HG03108 (cell line): ENCODE measurements around the gene SAE1.
"Not testable (repeated sequence)": the region's sequence is repeated elsewhere in the genome, so short reads cannot be mapped to it uniquely, and the experiment has no call there.

Experiments
- ATAC-seq: cut with Tn5 transposase; IDR thresholded peaks from one replicate; pipeline ENCODE4 v1.9.1; 2021; ENCODE audit warnings: moderate library complexity; ENCODE audit not compliant: unreplicated experiment

The SAE1 gene

DNA sequence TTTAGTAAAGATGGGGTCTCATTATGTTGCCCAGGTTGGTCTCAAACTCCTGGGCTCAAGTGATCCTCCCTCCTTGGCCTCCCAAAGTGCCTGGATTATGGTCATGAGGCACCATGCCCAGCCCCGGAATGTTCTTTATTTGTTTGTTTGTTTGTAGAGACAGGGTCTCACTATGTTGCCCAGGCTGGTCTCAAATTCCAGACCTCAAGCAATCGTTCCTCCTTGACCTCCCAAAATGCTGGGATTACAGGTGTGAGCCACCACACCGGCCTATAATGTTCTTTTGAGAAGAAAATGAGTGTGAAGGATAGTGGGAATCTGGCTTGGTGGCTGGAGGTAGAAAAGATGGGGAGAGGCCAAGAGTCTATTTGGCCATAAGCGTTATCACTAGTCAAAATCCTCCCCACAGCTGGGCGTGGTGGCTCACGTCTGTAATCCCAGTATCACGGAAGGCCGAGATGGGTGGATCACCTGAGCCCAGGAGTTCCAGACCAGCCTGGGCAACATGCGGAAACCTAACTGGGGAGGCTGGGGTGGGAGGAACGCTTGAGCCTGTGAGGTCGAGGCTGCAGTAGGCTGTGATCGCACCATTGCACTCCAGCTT, 105.5 kb downstream of the SAE1 start:
- no peak for ATAC-seq

DNA sequence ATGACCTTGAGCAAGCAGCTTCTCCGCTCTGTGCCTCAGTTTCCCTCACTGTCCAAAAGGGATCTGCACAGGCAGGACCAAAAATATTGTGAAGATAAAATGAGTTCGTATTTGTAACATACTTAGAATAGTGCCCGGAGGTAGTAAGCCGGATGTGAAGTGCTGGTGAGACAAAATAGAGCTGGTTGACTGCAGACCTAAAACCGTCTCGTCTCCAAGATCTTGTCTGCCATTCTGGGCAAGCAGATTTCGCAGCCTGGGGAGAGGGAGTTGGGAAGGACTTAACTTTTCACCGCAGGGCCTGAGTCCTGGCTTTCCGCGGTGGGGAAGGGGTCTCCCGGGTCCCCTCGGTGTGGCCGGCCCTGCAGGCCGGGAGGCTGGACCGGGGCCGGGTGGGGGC, 108.5 kb downstream of the SAE1 start:
- no peak for ATAC-seq

DNA sequence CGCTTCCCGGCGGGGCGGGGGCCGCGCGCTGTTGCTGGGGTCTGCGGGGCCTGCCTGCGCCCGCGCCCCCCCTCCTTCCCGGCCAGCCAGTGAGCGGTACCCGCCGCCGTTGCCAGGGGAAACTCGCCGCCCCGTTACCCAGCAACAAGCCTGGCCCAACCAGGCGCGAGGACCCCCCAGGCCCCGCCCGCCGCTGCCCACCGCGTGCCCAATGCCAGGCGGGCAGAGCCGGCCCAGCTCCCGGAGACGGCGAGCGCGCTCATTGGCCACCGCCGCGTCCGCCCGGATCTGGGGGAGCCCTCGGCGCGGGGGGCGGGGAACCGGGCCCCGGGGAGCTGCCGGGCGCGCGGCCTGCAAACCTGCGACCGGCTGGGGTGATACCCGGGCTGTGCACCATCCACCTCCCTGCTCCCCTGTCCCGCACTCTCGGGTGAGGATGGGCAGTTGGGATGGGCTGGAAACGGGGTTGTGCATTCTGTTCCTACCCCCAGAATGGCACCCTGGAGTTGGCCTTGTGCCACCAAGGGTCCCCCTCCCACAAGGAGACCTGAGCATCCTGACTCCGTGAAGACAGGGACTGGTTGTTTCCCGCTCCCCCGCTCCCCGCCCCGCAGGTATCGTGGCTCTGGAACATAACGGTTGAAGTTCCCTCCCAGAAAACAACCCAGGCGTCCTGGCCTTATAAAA, 109.1 kb downstream of the SAE1 start:
- ATAC-seq: no peak

DNA sequence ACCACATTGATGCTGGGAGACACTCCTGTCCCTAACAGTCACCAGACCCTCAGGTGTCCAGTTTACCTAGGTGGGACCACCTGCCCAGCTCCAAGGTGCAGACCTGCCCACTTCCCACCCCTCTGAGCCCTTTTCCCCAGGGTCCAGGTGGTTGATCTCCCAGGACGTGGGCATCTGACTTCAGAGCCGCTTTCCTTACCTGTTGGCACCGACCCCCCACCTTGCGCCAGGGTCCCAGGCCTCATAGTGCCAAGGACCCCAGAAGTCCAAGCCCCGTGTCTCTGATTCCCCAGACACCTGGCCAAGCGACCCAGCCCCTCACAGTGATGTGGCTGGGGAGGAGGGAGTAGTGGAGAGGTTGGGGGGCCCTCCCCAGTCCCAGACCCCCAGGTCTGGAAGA, 109.9 kb downstream of the SAE1 start:
- no peak for ATAC-seq

DNA sequence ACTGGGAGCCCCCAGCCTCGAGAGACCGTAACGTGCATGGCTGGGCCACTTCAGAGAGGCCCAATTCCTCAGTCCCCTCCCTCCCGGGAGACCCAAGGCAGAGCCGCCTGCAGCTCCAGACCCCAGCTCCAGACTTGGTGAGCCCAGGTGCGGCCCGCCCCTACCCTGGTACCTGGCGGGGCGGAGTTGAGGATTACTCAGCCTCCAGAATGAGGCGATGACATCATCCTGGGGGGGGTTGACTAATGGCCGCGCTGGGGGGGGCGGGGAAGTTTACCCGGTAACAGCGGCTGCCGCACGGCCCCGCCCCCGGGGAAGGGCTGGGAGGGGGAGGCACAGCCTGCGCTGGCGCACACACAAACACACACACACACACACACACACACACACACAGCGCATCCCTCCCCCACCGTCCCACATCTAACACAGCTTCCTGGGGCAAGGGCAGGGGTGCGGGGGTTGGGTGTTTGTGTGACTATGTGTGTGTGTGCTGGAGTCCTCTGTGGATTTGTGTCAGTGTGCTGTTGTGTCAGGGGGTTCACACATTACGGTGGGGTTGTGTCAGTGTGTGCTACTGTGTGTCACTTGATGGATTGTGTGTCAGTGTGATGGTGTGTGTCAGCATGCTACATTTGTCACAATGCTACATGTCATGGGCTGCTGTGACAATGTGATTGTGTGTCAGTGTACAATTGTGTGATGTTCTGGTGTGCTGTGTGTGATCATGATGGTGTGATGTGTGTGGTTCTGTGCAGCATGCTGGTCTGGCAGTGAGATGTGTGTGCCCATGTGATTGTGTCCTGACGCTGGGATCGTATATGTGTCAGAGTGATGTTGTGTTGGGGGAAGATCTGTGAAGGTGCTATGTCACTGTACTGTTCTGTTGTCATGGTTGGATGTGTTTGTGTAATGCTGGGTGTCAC, 110.6 kb downstream of the SAE1 start:
- no peak for ATAC-seq

DNA sequence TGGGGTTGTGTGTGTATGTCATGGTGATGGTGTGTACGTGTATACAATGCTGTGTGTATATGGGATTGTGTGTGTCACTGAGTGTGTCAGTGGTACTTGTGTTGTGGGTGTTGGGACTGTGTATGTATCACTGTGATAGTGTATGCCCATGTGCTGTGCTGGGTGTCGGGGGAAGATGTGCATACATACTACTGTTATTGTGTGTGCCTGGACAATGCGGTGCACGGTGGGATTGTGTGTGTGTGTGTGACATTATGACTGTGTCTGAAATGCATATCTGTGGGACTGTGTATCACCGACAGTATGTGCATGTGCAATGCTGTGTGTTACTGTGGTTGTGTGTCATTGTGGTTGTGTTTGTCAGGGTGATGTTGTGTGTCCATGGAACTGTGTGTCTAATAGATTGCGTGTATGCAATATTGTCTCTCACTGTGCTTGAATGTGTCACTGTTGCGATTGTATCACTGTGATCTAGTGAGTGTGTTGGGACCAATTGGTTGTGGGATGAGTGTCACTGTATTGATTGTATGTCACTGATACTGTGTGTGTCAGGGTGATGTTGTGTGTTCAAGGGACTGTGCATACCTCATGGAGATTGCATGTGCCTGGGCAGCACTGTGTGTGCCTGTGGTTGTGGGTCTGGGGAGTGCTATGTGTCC, 111.4 kb downstream of the SAE1 start:
- ATAC-seq: no peak

DNA sequence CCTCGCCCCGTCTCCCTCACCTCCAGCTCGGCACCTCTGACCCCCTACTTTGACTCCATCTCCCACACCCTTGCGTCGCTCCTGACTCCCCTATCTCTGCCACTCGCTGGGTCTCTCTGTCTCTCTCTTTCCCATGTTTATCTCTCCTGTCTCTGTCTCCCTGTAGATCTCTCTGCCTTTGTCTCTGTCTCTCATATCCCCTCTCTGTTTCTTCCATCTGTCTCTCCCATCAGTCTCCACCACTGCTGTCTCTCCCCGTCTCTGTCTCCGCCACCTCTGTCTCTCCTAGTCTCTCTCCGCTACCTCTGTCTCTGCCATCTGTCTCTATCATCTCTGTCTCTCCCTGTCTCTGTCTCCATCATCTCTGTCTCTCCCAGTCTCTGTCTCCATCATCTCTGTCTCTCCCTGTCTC, 112.7 kb downstream of the SAE1 start:
- no peak for ATAC-seq

DNA sequence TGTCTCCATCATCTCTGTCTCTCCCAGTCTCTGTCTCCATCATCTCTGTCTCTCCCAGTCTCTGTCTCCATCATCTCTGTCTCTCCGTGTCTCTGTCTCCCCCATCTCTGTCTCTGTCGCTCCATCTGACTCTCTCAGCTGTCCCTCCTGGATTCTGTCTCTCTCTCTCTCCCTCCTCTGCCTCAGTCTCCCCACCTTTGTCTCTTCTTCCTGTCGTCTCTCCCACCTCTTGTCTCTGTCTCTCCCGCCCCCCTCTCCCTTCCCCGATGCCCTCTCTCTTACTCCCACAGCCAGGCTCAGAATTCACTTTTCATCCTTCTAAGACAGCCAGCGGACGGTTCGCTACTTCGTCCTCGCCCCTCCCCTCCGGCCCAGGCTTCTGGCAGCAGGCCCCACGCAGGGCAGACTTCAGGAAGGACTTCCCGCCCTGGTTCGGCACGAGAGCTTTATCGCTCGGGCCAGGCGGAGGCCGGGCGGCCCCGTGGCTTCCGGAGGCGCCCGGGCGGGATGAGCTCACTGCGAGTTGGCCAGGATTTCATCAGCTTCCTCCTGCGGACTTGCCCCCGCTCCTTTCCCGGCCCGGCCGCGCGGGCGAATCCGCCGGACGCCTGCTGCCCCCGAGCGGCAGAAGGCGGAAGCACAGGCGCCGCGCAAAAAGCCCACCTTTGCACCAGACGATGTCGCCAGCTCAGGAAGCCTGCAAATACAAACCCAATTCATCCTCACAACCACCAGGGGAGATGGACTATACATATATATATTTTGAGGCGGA, 113.3 kb downstream of the SAE1 start:
- ATAC-seq: peak; percentile 65

DNA sequence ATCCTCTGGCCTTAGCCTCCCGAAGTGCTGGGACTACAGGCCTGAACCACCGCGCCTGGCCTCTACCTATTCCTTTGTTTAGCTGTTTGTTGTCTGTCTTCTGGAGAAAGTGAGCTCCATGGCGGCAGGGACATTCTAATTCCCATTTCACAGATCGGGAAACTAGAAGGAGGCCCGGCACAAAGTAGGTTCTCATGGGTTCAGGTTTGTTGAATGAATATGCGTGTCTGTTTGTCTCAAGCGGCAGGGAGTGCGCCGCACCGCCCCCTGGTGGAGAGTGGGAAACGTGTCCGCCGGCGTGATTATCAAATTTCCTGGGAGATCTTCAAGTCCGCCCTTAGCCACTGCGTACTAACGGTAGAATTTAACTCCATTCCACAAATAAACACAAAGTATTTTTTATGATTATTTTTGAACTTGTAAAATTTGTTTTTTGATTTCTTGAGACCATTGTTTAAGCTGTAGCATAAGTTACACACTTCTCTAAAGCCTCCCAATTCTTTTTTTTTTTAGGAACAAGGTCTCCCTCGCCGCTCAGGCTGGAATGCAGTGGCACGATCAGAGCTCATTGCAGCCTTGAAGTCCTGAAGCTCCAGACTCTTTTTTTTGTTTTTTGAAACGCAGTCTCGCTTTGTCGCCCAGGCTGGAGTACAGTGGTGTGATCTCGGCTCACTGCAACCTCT, 116.8 kb downstream of the SAE1 start:
- ATAC-seq: no peak

DNA sequence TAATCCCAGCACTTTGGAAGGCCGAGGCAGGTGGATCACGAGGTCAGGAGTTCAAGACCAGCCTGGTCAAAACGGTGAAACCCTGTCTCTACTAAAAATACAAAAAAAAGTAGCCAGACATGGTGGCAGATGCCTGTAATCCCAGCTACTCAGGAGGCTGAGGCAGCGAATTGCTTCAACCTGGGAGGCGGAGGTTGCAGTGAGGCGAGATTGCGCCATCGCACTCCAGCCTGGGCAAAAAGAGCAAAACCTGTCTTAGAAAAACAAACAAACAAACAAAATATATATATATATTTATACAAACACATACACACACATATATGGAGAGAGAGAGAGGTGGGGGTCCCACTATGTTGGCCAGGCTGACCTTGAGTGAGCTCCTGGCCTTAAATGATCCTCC, 122.4 kb downstream of the SAE1 start:
- not testable (repeated sequence) for ATAC-seq

DNA sequence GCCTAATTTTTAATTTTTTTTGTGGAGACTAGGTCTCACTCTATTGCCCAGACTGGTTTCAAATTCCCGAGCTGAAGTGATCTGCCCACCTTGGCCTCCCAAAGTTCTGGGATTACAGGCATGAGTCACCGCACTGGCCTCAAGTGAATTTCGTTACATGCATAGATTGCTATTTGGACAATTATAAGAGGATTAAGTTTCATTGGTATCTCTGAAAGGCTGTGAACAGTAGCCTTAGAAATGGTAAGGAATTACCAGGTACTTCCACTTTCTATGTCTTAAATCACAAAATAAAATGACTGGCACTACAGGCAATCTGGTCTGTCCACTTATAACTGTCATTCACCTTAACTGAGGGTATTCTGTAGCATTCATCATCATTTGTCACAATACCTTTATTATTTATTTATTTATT, 122.8 kb downstream of the SAE1 start:
- no peak for ATAC-seq

DNA sequence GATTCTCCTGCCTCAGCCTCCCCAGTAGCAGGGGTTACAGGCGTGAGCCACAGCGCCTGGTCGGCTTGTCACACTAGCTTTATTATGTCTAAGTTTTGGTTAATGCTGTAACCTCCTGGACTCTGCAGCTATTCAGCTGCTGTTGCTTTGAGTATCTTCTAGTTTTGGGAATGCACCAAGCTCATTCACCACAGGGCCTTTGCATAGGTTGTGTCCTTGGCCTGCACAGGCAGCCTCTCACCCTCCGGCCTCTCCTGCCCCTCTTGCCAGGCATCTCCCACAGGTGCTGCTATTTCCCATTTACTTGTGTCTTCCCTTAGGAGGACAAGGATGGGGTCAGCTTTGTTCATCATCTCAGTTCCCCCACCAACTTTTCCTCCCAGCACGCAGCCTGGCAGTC, 123.3 kb downstream of the SAE1 start:
- no peak for ATAC-seq

DNA sequence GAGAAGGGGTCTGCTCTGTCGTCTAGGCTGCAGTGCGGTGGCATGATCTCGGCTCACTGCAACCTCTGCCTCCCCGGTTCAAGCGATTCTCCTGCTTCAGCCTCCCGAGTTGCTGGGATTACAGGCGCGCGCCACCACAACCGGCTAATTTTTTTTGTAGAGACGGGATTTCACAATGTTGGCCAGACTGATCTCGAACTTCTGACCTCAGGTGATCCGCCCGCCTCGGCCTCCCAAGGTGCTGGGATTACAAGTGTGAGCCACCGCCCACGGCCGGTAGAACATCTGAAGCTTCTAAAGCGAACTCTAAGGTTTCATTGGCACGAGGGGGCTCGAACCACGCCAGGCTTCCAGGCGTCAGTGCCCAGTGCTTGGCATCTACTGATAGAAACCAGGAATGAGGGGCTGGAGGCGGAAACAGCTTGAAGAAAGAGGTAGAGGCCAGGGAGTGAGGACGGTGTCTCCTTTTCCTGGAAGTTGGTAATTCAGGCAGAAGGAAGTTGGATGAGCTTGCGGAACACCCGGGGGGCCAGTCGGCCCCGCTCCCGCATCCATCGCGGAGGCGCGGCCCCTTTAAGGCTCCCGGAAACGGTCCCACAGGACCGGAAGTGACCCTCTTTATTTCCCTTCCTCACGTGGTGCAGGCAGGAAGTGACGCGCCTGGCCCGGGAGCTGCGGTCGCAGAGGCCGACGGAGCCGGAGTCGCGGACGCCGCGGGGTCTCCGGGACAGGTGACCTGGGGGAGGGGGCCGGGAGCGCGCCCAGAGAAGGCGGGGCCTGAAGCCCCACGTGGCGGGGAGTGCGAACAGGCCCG, 125.5 kb downstream of the SAE1 start, which contains the start of gene CCDC9:
Gene CCDC9, plus strand, starts transcription at position 647 of the 814 bp plus-strand sequence. CDS start 1,876 bp downstream, outside the sequence.
- peak; percentile 36 for ATAC-seq

DNA sequence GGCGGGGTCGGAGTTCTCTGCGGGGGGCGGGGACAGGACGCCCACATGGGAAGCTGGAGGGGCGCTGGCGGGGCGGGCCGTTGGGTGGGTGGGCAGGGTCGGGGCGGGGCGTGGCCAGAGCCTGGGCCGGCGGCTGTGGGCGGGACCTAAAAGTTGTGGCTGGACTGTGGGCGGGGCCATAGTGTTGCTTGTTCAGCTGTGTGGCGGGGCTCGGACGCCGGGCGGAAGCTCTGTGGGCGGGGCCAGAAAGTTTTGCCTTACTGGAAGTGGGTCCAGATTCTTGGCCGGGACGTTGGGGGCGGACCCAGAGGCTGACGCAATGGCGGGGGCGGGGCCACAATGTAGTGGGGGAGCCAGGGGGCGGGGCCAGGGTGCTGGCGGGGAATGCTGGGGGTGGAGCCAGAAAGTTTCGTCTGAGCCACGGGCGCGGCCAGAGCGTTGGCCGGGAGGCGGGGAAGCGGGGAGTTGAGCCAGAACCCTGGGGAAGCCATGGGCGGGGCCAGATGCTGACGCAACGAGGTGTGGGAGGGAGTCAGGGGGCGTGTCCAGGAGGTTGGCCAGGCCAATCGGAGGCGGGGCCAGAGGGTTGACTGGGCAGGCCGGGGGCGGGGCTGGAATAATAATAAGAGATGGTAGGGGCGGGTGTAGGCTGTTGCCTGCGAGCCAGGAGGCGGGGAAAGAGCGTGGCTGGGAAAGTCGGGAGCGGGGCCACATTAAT, 126.2 kb downstream of the SAE1 start:
- ATAC-seq: peak; percentile 62

DNA sequence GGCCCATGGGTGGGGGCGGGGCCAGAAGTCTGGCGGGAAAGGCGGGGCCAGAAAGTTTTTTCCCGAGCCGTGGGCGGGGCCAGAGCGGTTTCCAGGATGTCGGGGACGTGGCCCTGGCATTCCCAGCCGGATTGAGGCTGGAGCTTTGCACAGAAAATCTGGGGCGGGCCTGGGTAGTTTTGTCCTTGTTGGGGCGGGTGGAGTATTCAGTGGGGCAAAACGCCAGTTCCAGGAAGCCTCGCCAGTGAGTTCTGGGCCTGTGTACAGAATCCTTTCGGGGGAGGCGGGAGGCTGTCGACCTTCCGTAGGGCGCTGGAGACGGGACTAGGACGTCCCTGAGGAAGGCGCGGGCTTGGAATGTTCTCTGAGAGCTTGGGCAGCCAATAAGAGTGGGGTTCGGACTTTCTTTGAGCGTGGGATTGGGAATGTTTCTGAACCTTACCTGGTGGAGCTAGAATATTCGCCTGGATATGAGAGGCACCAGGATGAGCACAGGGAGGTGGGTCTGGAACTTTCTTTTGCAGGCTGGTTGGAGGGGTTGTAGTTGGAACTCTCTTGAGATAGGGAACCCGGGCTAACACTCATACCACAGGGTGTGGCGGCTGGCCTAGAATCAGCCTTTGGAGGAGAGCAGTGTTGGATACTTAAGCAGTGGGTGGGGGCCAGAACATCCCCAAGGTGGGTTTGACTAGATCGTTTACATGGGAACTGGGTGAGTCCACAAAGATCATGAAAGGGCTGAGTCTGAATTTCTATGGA, 127.0 kb downstream of the SAE1 start:
- ATAC-seq: no peak

DNA sequence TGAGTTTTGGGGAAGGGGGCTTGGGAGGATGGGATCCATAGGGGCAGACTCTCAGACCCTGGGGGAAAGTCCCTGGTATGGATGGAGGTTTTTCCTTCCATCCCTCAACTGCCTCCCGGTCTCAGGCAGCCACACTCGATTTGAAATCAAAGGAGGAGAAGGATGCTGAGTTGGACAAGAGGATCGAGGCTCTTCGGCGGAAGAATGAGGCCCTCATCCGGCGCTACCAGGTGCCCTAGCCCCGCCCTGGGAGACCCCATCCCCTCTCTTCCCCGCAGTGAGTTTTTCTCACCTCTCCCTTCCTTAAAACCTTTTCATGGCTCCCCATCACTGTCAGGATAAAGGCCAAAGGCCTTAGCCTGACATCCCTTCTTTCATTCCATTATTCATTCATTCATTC, 127.8 kb downstream of the SAE1 start:
- no peak for ATAC-seq

DNA sequence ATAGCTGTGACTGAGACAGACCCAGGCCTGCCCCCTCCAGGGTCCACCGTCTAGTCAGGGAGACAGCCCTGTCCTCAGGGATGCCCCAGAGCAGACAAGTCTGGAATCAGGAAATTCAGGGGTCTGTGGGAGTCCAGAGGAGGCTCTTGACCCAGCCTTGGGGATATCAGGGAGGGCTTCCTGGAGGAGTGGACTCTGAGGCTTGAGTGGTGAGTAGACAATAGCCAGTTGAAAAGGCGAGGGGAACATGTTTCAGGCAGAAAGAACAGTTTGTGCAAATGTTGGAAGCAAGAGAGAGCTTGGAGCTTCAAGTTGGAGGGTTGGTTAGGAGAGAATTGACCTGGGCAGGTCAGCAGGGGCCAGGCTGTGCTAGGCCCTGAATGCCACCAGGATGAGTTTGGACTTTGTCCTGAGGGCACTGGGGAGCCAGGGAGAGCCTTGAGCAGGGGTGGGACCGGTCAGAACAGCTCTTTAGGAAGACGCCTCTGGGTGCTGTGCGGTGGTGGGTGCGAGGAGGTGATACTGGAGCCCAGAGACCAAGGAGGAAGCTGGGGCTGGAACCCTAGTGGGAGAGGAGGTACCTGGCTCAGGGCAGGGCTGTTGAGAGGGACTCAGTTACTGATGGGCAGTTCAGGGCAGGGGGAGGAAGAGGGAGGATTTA, 128.4 kb downstream of the SAE1 start:
- ATAC-seq: no peak
